HG02852 (cell line): Measurements from ENCODE around the gene UGT1A1.

Source experiments
- ATAC-seq: cut with Tn5 transposase; IDR thresholded peaks from one replicate; pipeline ENCODE4 v1.9.1; 2021; ENCODE audit warnings: mild to moderate bottlenecking, moderate library complexity; ENCODE audit not compliant: unreplicated experiment

Gene UGT1A1

DNA sequence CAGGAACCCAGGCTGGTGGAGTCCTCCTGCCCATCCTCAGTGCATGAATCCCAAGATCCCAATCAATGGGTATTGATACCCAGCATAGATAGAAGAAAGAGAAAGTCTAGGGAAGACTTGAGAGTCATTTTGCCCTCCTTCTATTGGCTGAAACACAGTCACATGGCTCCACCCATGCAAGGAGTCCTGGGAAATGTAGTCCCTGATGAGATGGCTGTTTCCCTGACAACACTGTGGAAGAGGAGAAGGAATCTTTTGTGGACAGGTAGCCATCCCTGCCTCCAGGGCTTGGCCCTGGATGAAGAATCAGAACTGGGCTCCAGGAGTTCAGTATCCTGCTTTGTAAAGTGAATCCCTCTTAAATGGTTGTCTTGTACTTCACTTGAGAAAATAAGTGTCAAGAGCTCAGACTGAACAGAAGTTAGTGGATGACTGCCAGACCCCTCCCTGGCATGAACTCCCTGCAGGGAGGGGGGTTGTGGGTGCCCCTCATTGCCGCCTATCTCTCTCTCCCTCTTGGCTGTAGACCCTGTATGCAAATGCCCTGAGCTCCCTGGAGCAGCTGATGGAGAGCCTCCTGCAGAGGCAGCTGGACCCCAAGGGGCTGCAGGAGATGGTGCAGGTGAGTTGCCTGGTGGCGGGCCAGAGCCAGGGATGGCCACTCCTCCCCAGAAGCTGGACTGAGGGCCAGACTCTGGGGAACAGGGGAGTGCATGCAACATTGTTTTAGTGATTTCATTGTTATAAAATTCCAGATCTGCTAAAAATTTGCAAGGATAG, 54.2 kb downstream of the UGT1A1 start:
- no peak for ATAC-seq

DNA sequence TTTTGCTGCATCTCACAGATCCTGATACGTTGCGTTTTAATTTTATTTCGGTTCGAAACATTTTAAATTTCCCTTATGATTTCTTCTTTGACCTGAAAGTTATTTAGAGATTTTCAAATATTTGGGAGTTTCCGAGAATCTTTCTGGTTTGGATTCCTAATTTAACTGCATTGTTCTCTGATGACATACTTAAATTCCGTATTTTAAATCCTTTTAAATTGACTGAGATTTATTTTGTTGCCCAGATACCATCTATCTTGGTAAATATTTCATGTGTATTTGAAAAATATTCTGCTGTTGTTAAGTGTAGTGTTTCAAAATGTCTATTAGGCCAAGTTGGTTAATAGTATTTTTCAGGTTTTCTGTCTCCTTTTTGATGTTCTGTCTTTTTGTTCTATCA, 55.8 kb downstream of the UGT1A1 start:
- ATAC-seq = no peak

DNA sequence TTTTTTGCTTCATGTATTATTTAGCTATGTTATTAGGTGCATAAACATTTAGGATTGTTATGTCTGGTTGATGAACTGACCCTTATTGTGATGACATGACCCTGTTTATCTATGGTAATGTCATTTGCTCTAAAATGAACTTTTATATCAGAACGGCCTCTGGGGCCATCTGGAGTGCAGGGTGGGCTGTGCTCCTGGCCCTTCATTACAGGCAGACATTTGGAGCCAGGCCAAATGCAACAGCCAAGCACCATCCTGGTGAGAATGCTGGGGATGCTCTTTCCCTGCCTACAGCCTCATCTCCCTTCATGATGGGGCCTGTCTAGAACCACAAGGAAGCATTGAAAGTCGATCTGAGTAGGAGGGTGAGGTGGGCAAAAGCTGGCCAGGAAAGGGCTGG, 56.3 kb downstream of the UGT1A1 start:
- ATAC-seq = no peak

DNA sequence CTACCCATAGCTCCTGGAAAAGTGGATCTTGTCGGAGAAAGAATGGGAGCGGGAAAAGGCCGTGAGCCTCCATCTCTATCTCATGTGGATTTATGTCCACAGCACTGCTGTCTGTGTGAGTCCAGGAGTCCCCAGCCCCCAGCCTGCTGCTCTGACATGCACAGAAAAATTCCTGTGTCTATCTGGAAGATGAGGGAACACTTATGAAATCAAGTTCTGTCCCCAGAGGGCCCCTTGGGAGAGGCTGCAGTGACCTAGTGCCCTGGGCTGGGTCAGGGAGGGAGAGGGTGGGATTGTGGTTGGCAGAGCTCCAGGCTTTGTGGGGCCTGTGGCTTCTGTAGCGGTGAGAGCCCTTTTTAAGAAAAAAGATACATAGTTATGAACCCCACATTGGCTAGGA, 56.7 kb downstream of the UGT1A1 start:
- ATAC-seq = no peak

DNA sequence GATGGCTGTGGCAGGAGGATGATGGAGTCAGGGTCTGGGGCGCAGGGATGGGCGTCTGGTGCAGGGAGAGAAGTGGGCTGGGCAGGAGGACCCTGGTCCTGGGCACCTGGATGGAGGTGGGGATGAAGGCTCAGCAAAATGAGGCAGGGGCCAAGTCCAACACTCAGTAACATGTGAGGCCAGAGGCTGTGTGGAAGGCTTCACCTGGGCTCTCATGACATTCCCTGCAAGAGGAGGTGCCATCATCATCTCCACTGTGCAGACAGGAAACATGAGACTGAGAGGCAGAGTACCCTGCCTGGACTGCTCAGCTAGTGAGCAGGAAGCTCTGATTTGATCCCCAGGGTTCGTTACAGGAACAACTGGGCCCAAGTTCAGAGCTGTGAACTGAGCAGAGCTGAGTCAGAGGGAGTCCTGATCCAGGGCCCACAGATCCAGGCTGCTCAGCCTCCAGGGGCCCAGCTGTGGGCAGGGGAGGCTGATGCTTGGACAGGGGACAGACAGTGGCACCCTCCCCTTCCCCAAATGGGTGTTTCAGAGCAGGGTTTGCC, 57.4 kb downstream of the UGT1A1 start:
- no peak for ATAC-seq

DNA sequence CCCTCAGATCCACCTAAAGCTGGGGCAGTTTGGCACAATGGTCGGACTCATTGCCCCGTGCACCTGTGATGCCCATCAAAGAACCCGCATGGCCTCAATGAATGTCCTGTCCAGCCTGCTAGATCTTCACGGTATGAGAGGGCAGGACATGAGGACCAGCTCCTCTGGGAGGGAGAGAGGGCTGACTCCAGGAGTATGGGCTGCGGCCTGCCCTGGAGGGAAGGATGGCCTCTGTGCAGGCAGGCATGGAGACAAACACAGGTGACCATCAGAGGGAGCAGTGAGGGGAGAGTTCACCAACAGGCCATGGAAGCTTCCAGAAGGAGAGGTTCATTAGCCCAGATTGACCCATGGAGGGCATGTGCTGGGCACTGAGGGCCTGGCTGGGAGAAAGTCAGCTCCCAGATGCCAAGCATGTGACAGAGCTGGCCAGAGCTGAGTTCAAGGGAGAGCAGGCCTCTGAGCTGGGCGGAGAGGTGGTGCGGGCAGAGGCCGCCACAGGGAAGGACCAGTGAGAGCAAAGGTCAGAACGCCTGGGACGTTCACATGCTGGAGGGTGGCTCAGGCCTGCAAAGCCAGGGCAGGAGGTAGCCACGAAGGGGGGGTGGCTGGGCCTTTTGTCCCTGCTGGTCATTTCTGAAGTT, 58.0 kb downstream of the UGT1A1 start:
- no peak for ATAC-seq

DNA sequence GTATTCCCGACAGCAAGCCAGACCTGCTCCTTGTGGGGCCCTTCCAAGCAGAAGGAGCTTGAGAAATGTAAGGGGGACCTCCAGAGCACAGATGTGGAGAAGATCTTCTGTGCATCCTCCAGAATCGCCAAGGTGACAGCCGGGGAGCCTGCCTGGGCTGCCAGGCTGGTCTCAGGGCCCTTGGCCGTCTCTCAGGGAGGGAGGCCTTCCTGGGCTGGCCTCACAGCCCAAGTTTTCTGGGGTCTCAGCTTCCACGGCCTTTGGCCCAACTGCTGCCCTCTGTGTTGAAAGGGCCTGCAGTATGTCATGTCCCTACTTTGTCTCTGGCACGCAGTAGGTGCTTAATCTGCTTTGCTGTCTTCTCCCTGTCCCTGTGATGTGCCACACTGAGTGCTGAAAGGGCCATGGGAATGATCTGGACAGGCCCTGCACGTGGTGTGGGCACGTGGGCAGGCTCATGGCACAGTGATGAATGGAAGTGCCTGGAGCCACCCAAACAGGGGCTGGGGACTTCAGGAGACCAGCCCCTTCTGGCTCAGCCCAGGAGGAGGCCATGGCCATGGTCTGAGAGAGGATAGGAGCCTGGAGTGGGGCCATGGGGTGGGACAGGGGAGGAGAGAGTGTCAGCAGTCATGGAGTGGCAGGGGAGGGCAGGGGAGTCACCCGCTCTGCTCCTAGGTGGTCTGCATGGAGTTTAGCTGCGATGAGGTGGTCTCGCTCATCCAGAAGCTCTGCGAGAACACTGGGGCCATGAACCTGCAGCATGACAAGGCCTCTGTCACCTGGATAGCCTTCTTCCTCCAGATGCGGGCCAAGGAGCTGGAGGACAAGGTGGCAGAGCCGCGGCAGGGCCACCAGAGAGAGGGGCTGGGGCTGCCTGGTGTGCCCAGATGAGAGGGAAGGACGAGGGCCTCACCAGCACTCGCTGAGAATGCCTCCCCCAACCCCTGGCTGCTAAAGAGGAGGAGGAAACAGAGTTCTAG, 58.9 kb downstream of the UGT1A1 start:
- no peak for ATAC-seq

DNA sequence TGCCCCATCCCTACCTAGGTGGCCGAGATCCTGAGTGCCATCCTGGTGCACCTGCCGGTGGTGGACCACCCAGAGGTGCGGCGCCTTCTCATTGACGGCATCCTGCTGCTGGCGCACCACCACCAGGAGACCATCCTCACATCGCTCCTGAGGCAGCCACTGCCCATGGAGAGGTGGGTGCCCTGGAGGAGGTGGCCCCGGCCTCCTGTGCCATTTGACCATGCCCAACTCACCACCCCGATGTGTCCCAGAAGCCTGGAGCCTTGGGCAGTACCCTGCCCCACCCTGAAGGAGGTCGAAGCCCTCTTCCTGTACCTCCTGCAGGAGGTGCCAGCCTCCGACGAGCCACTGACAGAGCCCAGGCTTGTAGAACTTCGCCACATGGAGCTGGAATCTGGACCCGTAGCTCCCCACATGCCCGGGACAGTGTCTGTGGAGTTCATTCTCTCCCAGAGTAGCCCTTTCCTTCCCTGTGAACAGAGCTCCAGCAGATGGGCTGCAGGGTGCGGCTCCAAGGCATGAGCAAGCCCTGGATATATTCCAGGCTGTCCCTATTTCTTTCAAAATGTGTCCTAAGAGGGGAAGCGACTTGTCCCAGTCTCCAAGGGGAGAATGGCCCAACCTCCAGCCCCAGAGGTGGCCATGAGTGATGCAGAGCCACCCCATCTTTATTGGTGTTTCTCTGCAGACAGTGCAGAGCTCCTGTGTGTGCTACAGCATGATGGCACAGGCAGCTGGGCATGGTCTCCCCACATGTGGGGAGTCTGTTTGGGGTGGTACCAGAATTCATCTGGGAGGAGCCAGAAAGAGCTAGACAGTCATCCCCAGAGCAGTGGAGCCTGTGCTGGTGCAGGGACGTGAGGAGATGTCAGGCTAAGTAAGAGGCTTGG, 60.1 kb downstream of the UGT1A1 start:
- ATAC-seq = no peak

DNA sequence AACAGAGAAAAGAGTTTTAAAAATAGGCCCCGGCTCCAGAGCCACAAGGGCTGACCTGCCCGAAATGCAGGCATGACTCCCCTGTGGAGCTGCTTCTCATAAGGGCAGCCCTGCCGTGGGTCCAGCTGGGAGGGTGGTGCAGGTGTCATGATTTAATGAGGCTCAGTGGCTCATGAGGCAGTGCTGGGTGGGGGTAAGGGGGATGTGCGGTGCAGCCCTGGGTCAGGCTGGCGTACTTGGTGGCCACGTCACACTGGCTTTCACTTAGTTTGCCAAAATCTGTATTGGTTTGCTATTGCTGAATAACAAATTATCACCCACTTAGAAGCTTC, 60.7 kb downstream of the UGT1A1 start:
- ATAC-seq = no peak

DNA sequence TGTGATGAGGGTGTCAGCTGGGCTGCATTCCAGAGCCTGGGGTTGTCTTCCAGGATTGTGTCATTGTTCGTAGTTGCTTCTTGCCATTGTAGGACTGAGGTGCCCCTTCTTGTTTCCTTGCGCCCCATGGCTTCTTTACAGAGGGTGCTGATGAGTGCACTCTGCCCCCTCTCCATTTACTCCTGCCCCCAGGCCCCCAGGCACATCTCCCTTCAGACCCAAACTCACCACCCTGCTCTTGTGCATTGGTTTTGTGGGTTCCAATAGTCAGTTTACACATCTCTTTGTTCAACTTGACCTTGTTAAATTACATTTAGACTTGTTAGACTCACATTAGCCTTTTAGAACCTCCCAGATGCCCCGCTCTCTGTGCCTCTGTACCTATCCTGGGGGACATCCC, 61.1 kb downstream of the UGT1A1 start:
- no peak for ATAC-seq

DNA sequence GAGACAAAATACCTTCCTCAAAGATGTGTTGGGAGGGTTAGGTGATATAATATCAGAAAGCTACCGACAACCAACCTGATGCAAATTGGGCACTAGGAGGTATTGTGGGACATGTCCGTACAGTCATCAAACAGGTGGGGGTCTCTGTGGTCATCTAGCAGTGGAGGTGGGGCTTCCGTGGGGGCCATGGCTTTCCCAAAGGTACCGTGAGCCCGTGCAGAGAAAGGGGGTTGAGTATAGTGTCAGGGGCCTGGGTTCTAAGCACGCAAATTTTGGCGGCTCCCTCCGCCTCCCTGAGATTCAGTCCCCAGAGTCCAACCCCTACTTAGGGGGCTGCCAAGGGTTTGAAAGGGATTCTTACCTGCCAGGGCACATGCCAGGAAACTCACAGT, 61.6 kb downstream of the UGT1A1 start:
- no peak for ATAC-seq

DNA sequence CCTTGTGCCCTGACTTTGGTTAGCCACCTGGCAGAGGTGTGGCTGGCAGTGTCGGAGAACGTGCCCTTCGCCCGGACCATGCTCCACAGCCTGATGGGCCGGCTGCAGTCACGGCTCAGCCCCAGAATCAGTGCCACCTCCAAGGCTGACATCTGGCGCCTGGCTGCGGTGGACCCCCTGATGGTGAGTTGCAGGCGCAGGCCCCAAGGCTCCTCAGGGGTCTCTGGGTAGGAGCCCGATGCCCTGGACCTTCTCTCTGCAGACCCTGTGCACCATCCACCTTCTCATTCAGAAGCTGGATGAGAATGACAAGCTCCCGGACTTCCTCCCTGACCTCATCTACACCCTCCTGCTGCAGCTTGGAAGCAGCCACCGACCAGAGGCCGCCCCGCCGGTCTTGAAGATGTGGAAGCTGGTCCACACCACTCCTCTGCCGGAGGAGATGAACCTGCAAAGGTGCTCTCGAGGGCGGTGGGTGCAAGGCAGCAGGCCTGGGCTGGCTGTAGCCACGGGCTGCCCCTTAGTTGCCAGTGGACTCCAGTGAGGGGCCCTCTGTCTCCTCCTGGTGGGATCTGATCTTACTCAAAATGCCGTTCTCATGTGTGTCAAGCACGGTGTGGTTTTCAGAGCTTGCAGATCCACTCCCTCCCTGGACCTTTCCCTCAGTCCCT, 62.2 kb downstream of the UGT1A1 start:
- no peak for ATAC-seq
